Testis (tissue), 3 donors: ENCODE measurements around the gene GRAMD1A. TPM values are rescaled to one million over a fixed set of nuclear protein-coding genes. Genes with fewer than 3 reads are reported as not detected.
"Not testable (repeated sequence)": the region's sequence is repeated elsewhere in the genome, so short reads cannot be mapped to it uniquely, and the experiment has no call there.

Source experiments
- DNase-seq: peaks from one replicate; pipeline ENCODE4 v3.0.0-alpha.2; 2019
- H3K27ac ChIP-seq, 2 donors: fragments of 200-600 bp; sonication (generic); one replicate each; pipeline ENCODE4 v1.5.1; 2019
- H3K27me3 ChIP-seq: fragments of 200-600 bp; sonication (generic); one replicate; pipeline ENCODE4 v1.5.1; 2019
- H3K36me3 ChIP-seq: fragments of 200-600 bp; sonication (generic); one replicate; pipeline ENCODE4 v1.5.1; 2017; ENCODE audit warnings: low read depth; ENCODE audit errors: missing control alignments
- H3K4me1 ChIP-seq: fragments of 200-600 bp; sonication (generic); one replicate; pipeline ENCODE4 v1.5.1; 2019
- H3K4me3 ChIP-seq, 2 donors: fragments of 200-600 bp; sonication (generic); one replicate each; pipeline ENCODE4 v1.5.1; 2017 to 2019
- H3K9me3 ChIP-seq: fragments of 200-600 bp; sonication (generic); one replicate; pipeline ENCODE4 v1.5.1; 2017
- CTCF ChIP-seq, 3 experiments: fragments of 450-650 bp in 2 of 3; fragments of 200-600 bp in 1 of 3; sonication (generic) in 1 of 3; IDR thresholded peaks; one replicate each; pipeline ENCODE4 v1.5.1; 2016 to 2019; ENCODE audit warnings: antibody characterized with exemption in 3 of 3, mild to moderate bottlenecking in 2 of 3, moderate library complexity in 1 of 3
- POLR2A ChIP-seq: fragments of 450-650 bp; IDR thresholded peaks from one replicate; pipeline ENCODE4 v1.6.1; 2017; ENCODE audit warnings: antibody characterized with exemption, mild to moderate bottlenecking, moderate library complexity
- WGBS, 2 donors: methylation state at CpG; one replicate each; pipeline ENCODE4 v1.1.5; 2018; 5-methylcytosine and 5-hydroxymethylcytosine counted together
- intact Hi-C: fragments of 100-400 bp; cut with DNase I; formaldehyde crosslinking; loops from one replicate; pipeline ENCODE4 v1.15.1; 2023; ENCODE audit warnings: low total_unique reads
- polyA plus RNA-seq: library from polyadenylated mRNA; stranded (reverse); fragments of 350-450 nt; fragmentation: Illumina TruSeq; extraction: RNeasy Lipid Tissue Mini Kit (QIAGEN cat#74804); gene quantifications from one replicate; pipeline ENCODE4 v1.2.3, GENCODE V29; 2014; ENCODE audit warnings: low read depth, low replicate concordance; ENCODE audit not compliant: insufficient read depth
- total RNA-seq, 2 donors: library from RNA; depleted of rRNA; stranded (reverse); fragments of >200 nt; gene quantifications; one replicate each; pipeline ENCODE4 v1.2.3, GENCODE V29; 2016

Gene GRAMD1A
- total and polyA plus RNA-seq, 3 donors from 2014 or later: 62.8 to 99.3 (median 92.4) TPM

- Histone ChIP-seq H3K27me3 (no peaks in the 10 kb centered on the region), H3K9me3 (no peaks in the 10 kb centered on the region), H3K27ac (no peak overlapping the region), H3K36me3 (no peaks in the 10 kb centered on the region), H3K4me3 (no peak overlapping the region), H3K4me1 (peaks cover 9% of the 10 kb centered on the region)
- intact Hi-C loops: no loop called here
- TF ChIP-seq POLR2A: no peak
- TF ChIP-seq CTCF (IDR thresholded peaks at IDR 0.05): no peak
- 80 to 85% methylated on average over 11 to 18 of the region's 18 CpGs for WGBS, 2 donors
- DNase-seq: no peak
Observed at GRCh38 chr19:35011737-35012682, 11.9 kb downstream of the GRAMD1A start.

GRCh38 chr19:35013041-35013819 is 13.1 kb downstream of the GRAMD1A start:
- H3K9me3 ChIP-seq: no peaks in the 10 kb centered on the region
- H3K27ac ChIP-seq: no peak overlapping the region
- intact Hi-C loops: no loop called here
- 49 to 53% methylated on average over 23 to 32 of the region's 32 CpGs for WGBS, 2 donors
- no peaks in the 10 kb centered on the region for H3K36me3 ChIP-seq
- TF ChIP-seq CTCF (IDR thresholded peaks at IDR 0.05): peak; percentile 94 to 97 (median 94)
- TF ChIP-seq POLR2A: no peak
- no peak overlapping the region for H3K4me3 ChIP-seq
- peaks cover 9% of the 10 kb centered on the region for H3K4me1 ChIP-seq
- DNase-seq: peak; percentile 79
- no peaks in the 10 kb centered on the region for H3K27me3 ChIP-seq

GRCh38 chr19:35013820-35014754 is 14.0 kb downstream of the GRAMD1A start:
- DNase-seq: no peak
- peaks cover 9% of the 10 kb centered on the region for H3K4me1 ChIP-seq
- 87 to 91% methylated on average over 18 to 23 of the region's 23 CpGs for WGBS, 2 donors
- TF ChIP-seq CTCF (IDR thresholded peaks at IDR 0.05) (no peak), POLR2A (no peak)
- no peaks in the 10 kb centered on the region for H3K27me3 ChIP-seq
- H3K36me3 ChIP-seq: no peaks in the 10 kb centered on the region
- intact Hi-C loops: no loop called here
- no peak overlapping the region for H3K4me3 ChIP-seq
- H3K9me3 ChIP-seq: no peaks in the 10 kb centered on the region
- no peak overlapping the region for H3K27ac ChIP-seq

- H3K9me3 ChIP-seq, intact Hi-C loops, H3K27ac ChIP-seq, H3K27me3 ChIP-seq, H3K4me3 ChIP-seq, DNase-seq, H3K36me3 ChIP-seq, H3K4me1 ChIP-seq: not testable (repeated sequence)
- 79 to 87% methylated on average over 4 of the region's 4 CpGs for WGBS, 2 donors
Observed at GRCh38 chr19:35014774-35015173, 14.7 kb downstream of the GRAMD1A start.
